Upper lobe of left lung (tissue), 4 donors: ENCODE data around the gene PPP1R12A.

ENCODE experiments used
- CTCF ChIP-seq, 6 experiments: fragments of 450-650 bp in 4 of 6; fragments of 200-600 bp in 2 of 6; sonication (generic) in 2 of 6; IDR thresholded peaks; one replicate each; pipeline ENCODE4 v1.5.1; 2016 to 2019; ENCODE audit warnings: antibody characterized with exemption in 6 of 6
- EP300 ChIP-seq, 4 donors: sonication (generic); formaldehyde crosslinking; IDR thresholded peaks; one replicate each; pipeline ENCODE4 v1.5.1; 2017; ENCODE audit warnings: antibody characterized with exemption in 4 of 4, control low read depth in 2 of 4
- POLR2A ChIP-seq, 4 donors: fragments of 450-650 bp; IDR thresholded peaks; one replicate each; pipeline ENCODE4 v1.5.1; 2016 to 2017; ENCODE audit warnings: antibody characterized with exemption in 4 of 4, mild to moderate bottlenecking in 2 of 4
- POLR2AphosphoS5 ChIP-seq, 2 donors: sonication (generic); formaldehyde crosslinking; IDR thresholded peaks; one replicate each; pipeline ENCODE4 v1.5.1; 2017; ENCODE audit warnings: antibody characterized with exemption in 2 of 2

GRCh38 chr12:79933043-79933442, 1.9 kb downstream of the PPP1R12A start:
- TF ChIP-seq CTCF (IDR thresholded peaks at IDR 0.05), result no peak
- no peak for TF ChIP-seq POLR2A (IDR thresholded peaks at IDR 0.05)
- TF ChIP-seq EP300 (IDR thresholded peaks at IDR 0.05), result no peak
- TF ChIP-seq POLR2AphosphoS5 (IDR thresholded peaks at IDR 0.05), result no peak
